NCI-H1105 (cell line): ENCODE measurements around the gene CFAP46.
"Not testable (repeated sequence)": the region's sequence is repeated elsewhere in the genome, so short reads cannot be mapped to it uniquely, and the experiment has no call there.

ENCODE experiments used
- DNase-seq: peaks from one replicate; lab custom pipeline; 2025; lab: John Stamatoyannopoulos, UW

CFAP46 gene

GRCh38 chr10:132943791-132944404 is 1.5 kb upstream of the CFAP46 start:
- no peak for DNase-seq

GRCh38 chr10:132943058-132943790 is 854 bp upstream of the CFAP46 start:
- DNase-seq, result no peak

- no peak for DNase-seq
Observed at GRCh38 chr10:132941640-132942051, 724 bp downstream of the CFAP46 start.

- DNase-seq, result no peak
Observed at GRCh38 chr10:132940791-132941465, 1.4 kb downstream of the CFAP46 start.

GRCh38 chr10:132939957-132940790 is 2.2 kb downstream of the CFAP46 start:
- DNase-seq, result no peak

- no peak for DNase-seq
Observed at GRCh38 chr10:132939378-132939955, 2.9 kb downstream of the CFAP46 start.

- no peak for DNase-seq
Observed at GRCh38 chr10:132938472-132939339, 3.7 kb downstream of the CFAP46 start.

GRCh38 chr10:132937861-132938260 is 4.5 kb downstream of the CFAP46 start:
- no peak for DNase-seq

GRCh38 chr10:132934953-132935352 is 7.4 kb downstream of the CFAP46 start:
- DNase-seq, result no peak

GRCh38 chr10:132933308-132934042 is 8.9 kb downstream of the CFAP46 start:
- no peak for DNase-seq

- DNase-seq, result no peak
Observed at GRCh38 chr10:132932461-132933307, 9.7 kb downstream of the CFAP46 start.

GRCh38 chr10:132931258-132932250 is 10.8 kb downstream of the CFAP46 start:
- not testable (repeated sequence) for DNase-seq

- not testable (repeated sequence) for DNase-seq
Observed at GRCh38 chr10:132930701-132931100, 11.7 kb downstream of the CFAP46 start.

- DNase-seq, result no peak
Observed at GRCh38 chr10:132929953-132930548, 12.3 kb downstream of the CFAP46 start.

GRCh38 chr10:132929480-132929879 is 12.9 kb downstream of the CFAP46 start:
- no peak for DNase-seq

GRCh38 chr10:132928261-132928660 is 14.1 kb downstream of the CFAP46 start:
- no peak for DNase-seq

GRCh38 chr10:132927824-132928223 is 14.5 kb downstream of the CFAP46 start:
- DNase-seq, result no peak
